WTC11 (cell line): ENCODE measurements around the gene SLC44A1. TPM values are rescaled to one million over a fixed set of nuclear protein-coding genes. Genes with fewer than 3 reads are reported as not detected.

Experiments
- ATAC-seq: fragments of 200-7000 bp; cut with Tn5 transposase; 2 replicates; pipeline ENCODE4 v1.10.0; 2021; ENCODE audit warnings: mild to moderate bottlenecking, moderate library complexity
- CTCF ChIA-PET: fragments of 300-600 bp; sonication (Branson Sonifier 250); formaldehyde crosslinking; loops from one replicate; lab custom pipeline; 2021; ENCODE audit warnings: antibody characterized with exemption; lab: Charles Lee
- POLR2A ChIA-PET: fragments of 350-600 bp; sonication (Branson Sonifier 250); formaldehyde crosslinking; loops from one replicate; lab custom pipeline; 2021; ENCODE audit warnings: antibody characterized with exemption; lab: Charles Lee
- DNase-seq: peaks from one replicate; pipeline ENCODE4 v3.0.0; 2021; ENCODE audit warnings: low spot score
- H3K27ac Mint-ChIP-seq: 2 replicates; pipeline ENCODE4 v1.8.0; 2021; ENCODE audit warnings: mixed read lengths
- H3K27me3 Mint-ChIP-seq: 2 replicates; pipeline ENCODE4 v1.8.0; 2021; ENCODE audit warnings: low read depth, mild to moderate bottlenecking, moderate library complexity, mixed read lengths
- H3K36me3 Mint-ChIP-seq: 2 replicates; pipeline ENCODE4 v1.8.0; 2021; ENCODE audit warnings: mixed read lengths
- H3K4me1 Mint-ChIP-seq: 2 replicates; pipeline ENCODE4 v1.8.0; 2022; ENCODE audit warnings: mixed read lengths
- H3K4me3 Mint-ChIP-seq: 2 replicates; pipeline ENCODE4 v1.8.0; 2021; ENCODE audit warnings: mild to moderate bottlenecking, moderate library complexity, mixed read lengths
- H3K9me3 Mint-ChIP-seq: 2 replicates; pipeline ENCODE4 v1.8.0; 2021; ENCODE audit warnings: mixed read lengths
- AFF4 ChIP-seq: sonication (generic); formaldehyde crosslinking; IDR thresholded peaks from 2 replicates; pipeline ENCODE4 v1.8.1; 2023; ENCODE audit warnings: mild to moderate bottlenecking, missing genetic modification reagents, borderline replicate concordance
- ATF1 ChIP-seq: sonication (generic); formaldehyde crosslinking; IDR thresholded peaks from 2 replicates; pipeline ENCODE4 v1.8.1; 2023; ENCODE audit warnings: mild to moderate bottlenecking, moderate library complexity, missing genetic modification reagents
- CBFB ChIP-seq: sonication (generic); formaldehyde crosslinking; IDR thresholded peaks from 2 replicates; pipeline ENCODE4 v1.8.1; 2022; ENCODE audit warnings: mild to moderate bottlenecking, low read depth, missing genetic modification reagents
- CDX4 ChIP-seq: fragments of 250-450 bp; sonication (Bioruptor Pico); IDR thresholded peaks from 2 replicates; pipeline ENCODE4 v1.9.0; 2021; ENCODE audit warnings: moderate library complexity, mild to moderate bottlenecking, inconsistent platforms, borderline replicate concordance
- CREM ChIP-seq: sonication (generic); formaldehyde crosslinking; IDR thresholded peaks from 2 replicates; pipeline ENCODE4 v1.8.1; 2022; ENCODE audit warnings: mild to moderate bottlenecking, missing genetic modification reagents, moderate library complexity
- E2F5 ChIP-seq: sonication (generic); formaldehyde crosslinking; IDR thresholded peaks from 2 replicates; pipeline ENCODE4 v1.8.1; 2022; ENCODE audit warnings: mild to moderate bottlenecking, moderate library complexity, missing genetic modification reagents
- HMGXB4 ChIP-seq: sonication (generic); formaldehyde crosslinking; IDR thresholded peaks from 2 replicates; pipeline ENCODE4 v1.8.1; 2023; ENCODE audit warnings: mild to moderate bottlenecking, moderate library complexity, missing genetic modification reagents
- IRF1 ChIP-seq: sonication (generic); formaldehyde crosslinking; IDR thresholded peaks from 2 replicates; pipeline ENCODE4 v1.8.0; 2023; ENCODE audit warnings: missing genetic modification reagents
- MLX ChIP-seq: sonication (generic); formaldehyde crosslinking; IDR thresholded peaks from 2 replicates; pipeline ENCODE4 v1.8.1; 2023; ENCODE audit warnings: mild to moderate bottlenecking, missing genetic modification reagents, moderate library complexity
- MYBL2 ChIP-seq: sonication (generic); formaldehyde crosslinking; IDR thresholded peaks from 2 replicates; pipeline ENCODE4 v1.8.1; 2023; ENCODE audit warnings: mild to moderate bottlenecking, moderate library complexity, missing genetic modification reagents
- NR2C2 ChIP-seq: sonication (generic); formaldehyde crosslinking; IDR thresholded peaks from 2 replicates; pipeline ENCODE4 v1.8.0; 2022; ENCODE audit warnings: mild to moderate bottlenecking, missing genetic modification reagents
- SMAD4 ChIP-seq: sonication (generic); formaldehyde crosslinking; IDR thresholded peaks from 2 replicates; pipeline ENCODE4 v1.8.0; 2022; ENCODE audit warnings: mild to moderate bottlenecking, missing genetic modification reagents
- TCF7 ChIP-seq: sonication (generic); formaldehyde crosslinking; IDR thresholded peaks from 2 replicates; pipeline ENCODE4 v1.8.0; 2022; ENCODE audit warnings: mild to moderate bottlenecking, low read depth, missing genetic modification reagents, moderate library complexity
- ZNF232 ChIP-seq: sonication (generic); formaldehyde crosslinking; IDR thresholded peaks from 2 replicates; pipeline ENCODE4 v1.8.0; 2022; ENCODE audit warnings: mild to moderate bottlenecking, missing genetic modification reagents
- ZNF317 ChIP-seq: sonication (generic); formaldehyde crosslinking; IDR thresholded peaks from 2 replicates; pipeline ENCODE4 v1.8.1; 2023; ENCODE audit warnings: low read depth, mild to moderate bottlenecking, moderate library complexity, missing genetic modification reagents, borderline replicate concordance
- ZNF512 ChIP-seq: sonication (generic); formaldehyde crosslinking; IDR thresholded peaks from 2 replicates; pipeline ENCODE4 v1.8.1; 2022; ENCODE audit warnings: missing genetic modification reagents, borderline replicate concordance
- ZNF671 ChIP-seq: fragments of 250-450 bp; sonication (Bioruptor Pico); IDR thresholded peaks from 2 replicates; pipeline ENCODE4 v1.8.0; 2021; ENCODE audit warnings: mild to moderate bottlenecking
- total RNA-seq: library from RNA; stranded (reverse); gene quantifications from 3 replicates; pipeline ENCODE4 v1.2.3, GENCODE V29; 2021

Gene SLC44A1
- total RNA-seq, 1 experiment from 2014 or later: 48.9 TPM

- Mint-ChIP-seq H3K36me3 (peaks cover 10% of the 10 kb centered on the region), H3K4me3 (no peak overlapping the region), H3K9me3 (no peaks in the 10 kb centered on the region), H3K4me1 (peaks cover 3% of the 10 kb centered on the region; the same call in 1 of the 2 replicates), H3K27me3 (no peaks in the 10 kb centered on the region), H3K27ac (no peak overlapping the region)
- ATAC-seq: no peak
- CTCF ChIA-PET: interaction anchor here (0.6 kb wide), 2 partner anchors 53 to 324 kb away, joined by 3 to 4 read pairs; no protein-coding TSS in a partner anchor
- DNase-seq: no peak
- POLR2A ChIA-PET: no interaction called here
- TF ChIP-seq AFF4 (no peak), CBFB (CRISPR knock-in tag) (no peak), IRF1 (CRISPR knock-in tag) (no peak), E2F5 (CRISPR knock-in tag) (no peak), ZNF232 (CRISPR knock-in tag) (no peak), TCF7 (CRISPR knock-in tag) (no peak), NR2C2 (no peak), ZNF671 (no peak), MLX (CRISPR knock-in tag) (no peak), CDX4 (CRISPR knock-in tag) (no peak), ATF1 (CRISPR knock-in tag) (no peak), SMAD4 (CRISPR knock-in tag) (no peak), HMGXB4 (CRISPR knock-in tag) (no peak), MYBL2 (no peak), ZNF317 (CRISPR knock-in tag) (no peak), CREM (CRISPR knock-in tag) (no peak), ZNF512 (no peak)
Measured at GRCh38 chr9:105362470-105362869, 118.0 kb downstream of the SLC44A1 start.
